HG03342 (cell line): ENCODE measurements around the gene CCDC43.
A peak's percentile ranks its signal among the peaks of the same experiment; 100 is the strongest.
"Not testable (repeated sequence)": the region's sequence is repeated elsewhere in the genome, so short reads cannot be mapped to it uniquely, and the experiment has no call there.

Experiments used
- ATAC-seq: cut with Tn5 transposase; IDR thresholded peaks from one replicate; pipeline ENCODE4 v1.9.1; 2021; ENCODE audit warnings: mild to moderate bottlenecking, moderate library complexity; ENCODE audit not compliant: unreplicated experiment

CCDC43 gene, protein sequence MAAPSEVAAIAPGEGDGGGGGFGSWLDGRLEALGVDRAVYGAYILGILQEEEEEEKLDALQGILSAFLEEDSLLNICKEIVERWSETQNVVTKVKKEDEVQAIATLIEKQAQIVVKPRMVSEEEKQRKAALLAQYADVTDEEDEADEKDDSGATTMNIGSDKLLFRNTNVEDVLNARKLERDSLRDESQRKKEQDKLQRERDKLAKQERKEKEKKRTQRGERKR

DNA sequence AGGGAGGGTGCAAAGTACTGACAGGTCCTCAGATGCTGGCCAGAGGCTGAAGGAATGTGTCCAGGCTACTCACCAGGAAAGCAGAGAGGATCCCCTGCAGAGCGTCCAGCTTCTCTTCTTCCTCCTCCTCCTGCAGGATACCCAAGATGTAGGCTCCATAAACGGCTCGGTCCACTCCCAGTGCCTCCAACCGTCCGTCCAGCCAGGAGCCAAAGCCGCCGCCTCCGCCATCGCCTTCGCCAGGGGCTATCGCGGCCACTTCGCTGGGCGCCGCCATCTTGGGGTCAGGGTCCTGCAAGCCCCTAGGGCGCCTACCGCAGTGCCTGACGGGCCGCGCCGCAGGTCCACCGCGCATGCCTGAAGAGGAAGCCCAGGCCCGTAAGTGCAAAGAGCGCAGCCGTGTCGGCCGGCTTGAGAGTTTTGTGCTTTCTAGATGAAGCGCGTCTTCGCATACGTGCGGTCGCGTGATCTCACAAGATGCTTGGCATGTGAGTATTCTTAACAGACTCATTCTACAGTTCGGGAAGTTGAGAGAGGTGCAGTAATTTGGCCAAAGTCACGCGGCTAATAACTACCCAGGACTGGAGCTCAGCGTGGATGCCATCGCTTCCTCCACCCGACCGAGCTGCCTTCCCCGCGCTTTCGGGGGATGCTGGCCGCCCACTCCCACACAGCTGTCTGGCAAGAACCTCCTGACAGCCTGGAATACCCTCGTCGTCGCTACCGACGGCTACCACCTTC, at the start of gene CCDC43:
Gene CCDC43, minus strand, starts transcription at position 300 of the 741 bp plus-strand sequence. Its CDS starts 23 bp downstream, at position 277.
- ATAC-seq: peak; percentile 78

DNA sequence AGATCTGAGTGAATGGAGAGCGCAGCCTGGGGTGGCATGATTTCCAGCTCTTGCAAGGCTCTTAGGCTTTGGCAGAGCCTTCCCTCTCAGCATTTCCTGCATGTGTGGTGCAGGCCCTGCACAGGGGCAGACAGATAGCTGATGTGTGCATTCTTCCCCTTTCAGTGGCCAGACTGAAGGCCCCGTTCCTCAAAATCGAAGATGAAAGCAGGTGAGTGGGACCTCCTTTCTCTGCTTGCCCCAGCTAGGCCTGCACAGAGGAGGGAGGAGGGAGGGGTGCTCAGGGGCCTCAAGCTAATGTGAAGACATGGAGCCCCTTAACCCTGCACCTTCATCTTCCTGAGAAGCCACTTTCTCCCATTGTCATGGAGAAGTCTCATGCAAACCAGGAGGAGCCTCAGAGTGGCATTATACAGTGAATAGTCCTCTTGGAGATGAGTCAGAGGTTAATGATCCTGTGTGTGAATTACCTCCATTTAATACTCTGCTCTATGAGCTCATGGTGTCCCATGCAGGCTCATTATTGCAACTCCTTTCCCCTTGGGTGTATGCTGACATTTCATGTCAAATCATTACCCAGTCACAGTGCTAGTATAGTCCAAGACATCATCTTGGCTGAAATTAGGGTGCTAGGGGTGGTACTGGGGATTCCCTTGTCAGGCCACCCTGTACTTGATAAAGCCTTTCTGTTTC, 48.8 kb upstream of the CCDC43 start:
- ATAC-seq: no peak

GRCh38 chr17:44736551-44737240, 47.1 kb upstream of the CCDC43 start:
- ATAC-seq: no peak

DNA sequence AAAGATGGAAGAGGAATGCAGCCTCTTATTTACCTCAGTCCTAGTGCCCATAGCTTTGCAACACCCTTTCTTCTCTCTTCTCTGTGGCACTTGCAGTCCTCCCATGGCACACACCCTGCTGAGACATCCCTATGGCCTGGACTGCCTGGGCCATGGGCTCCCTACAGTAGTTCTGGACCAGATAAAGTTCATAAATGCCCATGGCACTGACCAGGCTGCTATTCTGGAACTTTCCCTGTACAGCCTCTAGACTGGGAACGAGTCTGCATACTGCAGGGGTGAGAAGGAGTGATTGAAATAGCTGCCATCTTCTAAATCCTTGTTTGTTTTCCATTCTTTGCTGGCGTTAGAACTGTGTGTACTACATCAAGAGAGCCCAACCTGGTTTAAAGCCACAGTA, 44.7 kb upstream of the CCDC43 start:
- ATAC-seq: no peak

DNA sequence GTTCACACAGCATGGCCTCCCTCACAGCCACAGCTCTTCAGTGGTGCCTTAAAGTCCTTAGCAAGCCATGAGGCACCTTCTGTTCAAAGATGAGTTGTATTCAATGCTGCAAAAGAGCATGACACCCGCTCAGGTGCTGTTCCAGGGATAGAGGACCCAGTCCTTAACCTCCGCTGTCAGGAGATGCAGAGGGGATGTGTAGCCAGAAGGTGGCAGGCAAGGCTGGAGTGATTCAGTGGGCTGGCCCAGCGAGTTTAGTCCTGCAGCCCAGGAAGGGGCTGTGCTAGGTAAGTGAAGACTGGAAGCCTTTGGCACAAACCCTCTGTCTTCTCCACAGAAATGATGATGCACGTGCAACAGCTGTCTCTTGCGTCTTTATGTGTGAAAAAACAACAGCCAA, 44.2 kb upstream of the CCDC43 start:
- no peak for ATAC-seq

GRCh38 chr17:44726121-44726520, 36.5 kb upstream of the CCDC43 start:
- not testable (repeated sequence) for ATAC-seq

- no peak for ATAC-seq
Observed at GRCh38 chr17:44722254-44722653, 32.7 kb upstream of the CCDC43 start.

DNA sequence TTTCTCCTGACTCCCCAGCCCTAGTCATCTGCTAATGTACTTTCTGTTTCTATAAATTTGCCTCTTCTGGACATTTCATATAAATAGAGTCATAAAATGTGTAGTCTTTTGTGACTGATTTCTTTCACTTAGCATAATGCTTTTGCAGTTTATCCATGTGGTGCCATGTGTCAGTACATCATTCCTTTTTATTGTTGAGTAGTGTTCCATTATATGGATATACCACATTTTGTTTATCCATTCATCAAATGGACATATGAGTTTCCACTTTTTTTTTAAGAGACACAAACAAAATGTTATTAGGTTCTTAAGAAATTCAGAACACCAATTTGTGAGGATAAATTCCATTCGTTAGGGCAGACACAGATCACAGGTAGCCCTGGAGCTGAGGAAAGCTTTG, 29.9 kb upstream of the CCDC43 start:
- ATAC-seq: no peak

DNA sequence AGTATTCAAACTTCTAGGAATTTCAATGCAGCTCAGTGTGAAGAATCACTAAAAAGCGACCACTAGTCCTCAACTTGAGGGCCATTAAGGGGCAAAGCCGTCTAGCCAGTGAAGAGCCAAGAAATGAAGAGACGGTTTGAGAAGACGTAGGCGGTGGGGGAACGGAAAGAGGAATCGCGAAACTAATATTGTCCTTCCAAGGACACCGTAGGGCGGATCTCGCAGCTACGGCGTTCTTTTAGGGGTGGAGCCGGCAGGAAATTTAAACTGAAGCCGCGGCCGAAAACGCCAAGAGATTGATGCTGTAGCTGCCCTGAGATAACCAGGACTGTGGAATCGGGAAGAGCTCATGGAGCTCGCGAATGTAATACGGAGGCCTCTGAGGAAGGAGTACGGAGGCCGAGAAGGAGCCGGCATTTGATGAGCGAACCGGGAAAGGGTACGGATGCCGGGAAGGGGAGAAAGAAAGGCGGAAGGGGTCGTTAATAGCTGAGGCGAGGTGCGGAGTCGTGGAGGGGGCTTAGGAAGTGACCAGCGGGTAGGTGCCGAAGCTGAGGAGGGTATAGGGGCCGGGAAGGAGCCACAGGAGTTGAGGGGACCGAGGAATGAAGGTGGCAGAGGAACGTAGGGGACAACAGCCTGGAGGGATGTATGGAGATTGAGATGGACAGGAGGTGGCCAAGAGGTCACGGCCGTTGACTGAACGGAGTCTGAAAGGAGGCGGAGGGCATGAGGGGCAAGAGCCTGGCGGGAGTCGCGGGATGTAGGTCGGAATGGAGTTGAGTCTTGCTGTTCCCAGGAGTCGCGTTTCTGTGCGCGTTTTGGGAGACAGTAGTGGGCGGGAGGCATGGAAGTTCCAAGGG, 19.1 kb upstream of the CCDC43 start, which contains the start of gene DBF4B:
Gene DBF4B, plus strand, starts transcription at position 265 of the 863 bp plus-strand sequence. Its CDS starts 156 bp downstream, at position 421.
- ATAC-seq: peak; percentile 57

- no peak for ATAC-seq
Observed at GRCh38 chr17:44707755-44708400, 18.3 kb upstream of the CCDC43 start.

- not testable (repeated sequence) for ATAC-seq
Observed at GRCh38 chr17:44700288-44700687, 10.7 kb upstream of the CCDC43 start.

GRCh38 chr17:44693609-44694008, 4.0 kb upstream of the CCDC43 start:
- ATAC-seq: no peak

- ATAC-seq: not testable (repeated sequence)
Observed at GRCh38 chr17:44690746-44691306, 1.2 kb upstream of the CCDC43 start.

GRCh38 chr17:44688675-44689476, 700 bp downstream of the CCDC43 start:
- no peak for ATAC-seq

DNA sequence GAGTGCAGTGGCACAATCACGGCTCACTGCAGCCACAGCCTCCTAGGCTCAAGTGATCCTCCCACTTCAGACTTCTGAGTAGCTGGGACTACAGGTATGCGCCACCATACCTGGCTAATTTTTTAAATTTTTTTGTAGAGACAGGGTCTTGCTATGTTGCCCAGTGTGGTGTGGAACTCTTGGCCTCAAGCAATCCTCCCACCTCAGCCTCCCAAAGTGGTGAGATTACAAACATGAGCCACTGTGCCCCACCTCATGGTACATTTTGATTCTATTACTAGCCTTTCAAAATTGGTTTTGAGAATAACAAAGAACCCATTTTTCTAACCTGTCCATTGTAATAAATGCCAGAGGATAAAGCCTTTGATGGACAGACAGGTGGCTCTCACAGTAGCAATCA, 1.4 kb downstream of the CCDC43 start:
- ATAC-seq: no peak

- ATAC-seq: no peak
Observed at GRCh38 chr17:44687756-44688155, 1.8 kb downstream of the CCDC43 start.

GRCh38 chr17:44683303-44683702, 6.3 kb downstream of the CCDC43 start:
- ATAC-seq: not testable (repeated sequence)

DNA sequence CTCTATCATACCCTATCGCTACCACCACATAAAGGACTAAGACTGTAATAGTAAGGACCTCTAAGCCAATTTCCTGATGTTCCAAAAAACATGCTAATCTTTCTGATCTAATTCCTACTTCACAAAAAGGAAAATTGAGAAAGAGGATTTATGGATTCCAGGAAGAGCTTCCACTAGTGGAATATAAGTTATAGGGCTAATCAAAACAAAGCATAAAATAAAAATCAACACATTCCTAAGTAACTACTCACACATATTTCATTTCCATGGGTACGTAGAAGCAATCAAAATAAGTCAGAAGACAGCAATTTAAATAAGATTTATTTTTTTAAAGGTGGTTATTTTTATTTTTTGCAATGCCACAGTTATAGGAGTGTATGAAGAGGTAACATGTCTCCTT, 12.4 kb downstream of the CCDC43 start:
- ATAC-seq: no peak

DNA sequence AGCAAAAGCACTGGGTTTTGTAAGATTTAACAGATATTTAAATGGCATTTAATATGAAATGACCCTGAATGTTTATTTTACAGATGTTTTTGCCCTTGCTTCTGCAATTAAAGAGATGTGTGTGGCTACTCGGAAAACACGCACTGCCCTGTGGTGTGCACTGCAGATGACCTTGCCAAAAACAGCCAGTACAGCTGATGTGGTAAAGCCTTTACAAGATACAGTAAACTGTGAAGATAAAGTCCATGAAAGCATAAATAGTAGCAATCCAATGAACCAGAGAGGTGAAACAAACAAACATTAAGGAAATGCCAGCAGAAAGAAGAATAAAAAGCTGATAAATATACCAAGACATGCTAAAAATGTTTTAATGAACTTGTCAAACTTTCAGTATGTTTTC, 15.7 kb downstream of the CCDC43 start:
- ATAC-seq: no peak
